ENCODE results near the gene COG5.

DNA sequence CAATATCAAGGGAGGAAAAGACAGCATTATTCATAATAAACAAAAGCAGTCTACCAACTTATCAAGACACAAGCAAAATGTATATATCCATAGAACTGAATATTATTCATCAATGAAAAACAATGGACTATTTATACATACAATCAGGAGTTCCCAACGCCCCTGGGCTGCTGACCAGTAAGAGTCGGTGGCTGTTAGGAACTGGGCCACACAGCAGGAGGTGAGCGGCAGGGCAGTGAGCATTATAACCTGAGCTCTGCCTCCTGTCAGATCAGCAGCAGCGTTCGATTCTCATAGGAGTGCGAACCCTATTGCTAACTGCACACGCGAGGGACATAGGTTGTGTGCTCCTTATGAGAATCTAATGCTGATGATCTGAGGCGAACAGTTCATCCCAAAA is 165.6 kb downstream of the COG5 start:
- TF ChIP-seq, protein P1, sequence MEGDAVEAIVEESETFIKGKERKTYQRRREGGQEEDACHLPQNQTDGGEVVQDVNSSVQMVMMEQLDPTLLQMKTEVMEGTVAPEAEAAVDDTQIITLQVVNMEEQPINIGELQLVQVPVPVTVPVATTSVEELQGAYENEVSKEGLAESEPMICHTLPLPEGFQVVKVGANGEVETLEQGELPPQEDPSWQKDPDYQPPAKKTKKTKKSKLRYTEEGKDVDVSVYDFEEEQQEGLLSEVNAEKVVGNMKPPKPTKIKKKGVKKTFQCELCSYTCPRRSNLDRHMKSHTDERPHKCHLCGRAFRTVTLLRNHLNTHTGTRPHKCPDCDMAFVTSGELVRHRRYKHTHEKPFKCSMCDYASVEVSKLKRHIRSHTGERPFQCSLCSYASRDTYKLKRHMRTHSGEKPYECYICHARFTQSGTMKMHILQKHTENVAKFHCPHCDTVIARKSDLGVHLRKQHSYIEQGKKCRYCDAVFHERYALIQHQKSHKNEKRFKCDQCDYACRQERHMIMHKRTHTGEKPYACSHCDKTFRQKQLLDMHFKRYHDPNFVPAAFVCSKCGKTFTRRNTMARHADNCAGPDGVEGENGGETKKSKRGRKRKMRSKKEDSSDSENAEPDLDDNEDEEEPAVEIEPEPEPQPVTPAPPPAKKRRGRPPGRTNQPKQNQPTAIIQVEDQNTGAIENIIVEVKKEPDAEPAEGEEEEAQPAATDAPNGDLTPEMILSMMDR (IDR thresholded peaks at IDR 0.05), result no peak
- TF ChIP-seq POLR2A (IDR thresholded peaks at IDR 0.05), result no peak

All from heart left ventricle (tissue), 13 donors.